ENCODE results near the gene PPP2R2B.

GRCh38 chr5:146726891-146727290, 151.7 kb downstream of the PPP2R2B start:
- TF ChIP-seq CTCF (IDR thresholded peaks at IDR 0.05; ENCODE audit: insufficient read depth, low read length) (no peak), SPI1 (IDR thresholded peaks at IDR 0.05; ENCODE audit: borderline replicate concordance, low read depth) (no peak)
